Heart right ventricle (tissue), 16 donors: ENCODE measurements around the gene THSD7A. TPM values are rescaled to one million over a fixed set of nuclear protein-coding genes. Genes with fewer than 3 reads are reported as not detected.

Experiments
- ATAC-seq, 8 donors: fragments of 200-7000 bp; cut with Tn5 transposase; one replicate each; pipeline ENCODE4 v1.9.1; 2020; ENCODE audit warnings: mild to moderate bottlenecking in 8 of 8, moderate library complexity in 8 of 8, moderate number of reproducible peaks in 1 of 8
- DNase-seq, 2 donors: peaks; one replicate each; pipeline ENCODE4 v3.0.0-alpha.2; 2020
- H3K27ac ChIP-seq, 10 donors: fragments of 200-600 bp; sonication (generic) in 2 of 10; one replicate each; pipeline versions ENCODE4 v1.5.0 to v1.8.0; 2020 to 2022; ENCODE audit warnings: mild to moderate bottlenecking in 3 of 10
- H3K27me3 ChIP-seq, 7 donors: fragments of 200-600 bp; one replicate each; pipeline ENCODE4 v1.8.0; 2021 to 2022; ENCODE audit warnings: mild to moderate bottlenecking in 2 of 7
- H3K36me3 ChIP-seq, 9 donors: fragments of 200-600 bp; sonication (generic) in 1 of 9; one replicate each; pipeline versions ENCODE4 v1.5.0 to v1.8.0; 2020 to 2022; ENCODE audit warnings: mild to moderate bottlenecking in 2 of 9
- H3K4me1 ChIP-seq, 9 donors: fragments of 200-600 bp; sonication (generic) in 1 of 9; one replicate each; pipeline versions ENCODE4 v1.5.0 to v1.8.0; 2020 to 2022; ENCODE audit warnings: mild to moderate bottlenecking in 4 of 9
- H3K4me3 ChIP-seq, 10 donors: fragments of 200-600 bp; sonication (generic) in 2 of 10; one replicate each; pipeline versions ENCODE4 v1.5.0 to v1.8.0; 2020 to 2022; ENCODE audit warnings: mild to moderate bottlenecking in 7 of 10, moderate library complexity in 2 of 10
- H3K9me3 ChIP-seq, 11 donors: fragments of 200-600 bp in 10 of 11; sonication (generic) in 2 of 11; one replicate each; pipeline versions ENCODE4 v1.5.0 to v1.8.0; 2013 to 2022; ENCODE audit warnings: mild to moderate bottlenecking in 2 of 11, control low read depth in 1 of 11, moderate library complexity in 1 of 11
- WGBS, 2 donors: extraction: QIAGEN DNeasy Blood & Tissue Kit; methylation state at CpG; one replicate each; pipeline ENCODE4 v1.1.7; 2013; ENCODE audit warnings: inconsistent platforms in 1 of 2; 5-methylcytosine and 5-hydroxymethylcytosine counted together
- intact Hi-C, 10 donors: fragments of 100-400 bp; cut with DNase I; formaldehyde crosslinking; loops; one replicate each; pipeline versions ENCODE4 v1.11.1 to v1.14.2; 2022
- polyA plus RNA-seq, 2 donors: library from polyadenylated mRNA; stranded (reverse); fragments of 200-250 nt; gene quantifications; one replicate each; pipeline ENCODE4 v1.2.3, GENCODE V29; 2013
- total RNA-seq, 10 donors: library from RNA; stranded (reverse); fragmentation: NEBNext Ultra II Directional in 3 of 10; extraction: Animal tissue kit (Norgen Biotek cat#: 25700) in 3 of 10; gene quantifications; one replicate each; pipeline versions ENCODE4 v1.2.1 to v1.2.4, GENCODE V29; 2021 to 2023
- TF ChIP-seq, protein P1 (sequence below), 9 donors: fragments of 200-600 bp; sonication (generic) in 2 of 9; IDR thresholded peaks; one replicate each; pipeline versions ENCODE4 v1.5.0 to v1.8.0; 2021 to 2022; ENCODE audit warnings: antibody characterized with exemption in 9 of 9, mild to moderate bottlenecking in 5 of 9, moderate library complexity in 1 of 9
- donor health status: Arrhythmogenic right ventricular cardiomyopathy.
- donor health status: ischemic (EF 13 %, LVEDD 7.1; RV severe dilation, severe dysfunction).
- donor health status: healthy with polysubstance abuse.
- donor health status: DM: no; HTN: yes; CAD: no.
- donor health status: DM: no; HTN: no; CAD: no.
- donor health status: ischemic (EF 25% LVEDD 6.9; RV normal size, moderate dysfunction).
- donor health status: ischemic (EF 25% LVEDD 5.7; RV mildly dilated, moderate dysfunction).
- donor health status: healthy.
- donor health status: DM: yes; HTN: yes; CAD: no.
- donor health status: Ischemic cardiomyopathy.
- donor health status: ischemic (EF 35%, LVEDD 5.7; RV mildly dilated, moderate dysfunction).
- donor health status: nonischemic (EF 11% LVEDD 7.7; RV severe dilation, severe dysfunction).
- donor health status: DM: yes; HTN: yes; CAD: no.
- donor health status: PGD.
- donor health status: ischemic (EF 29% LVEDD 5.4; RV normal size, mild dysfunction).
- donor health status: nonischemic (EF 23%, LVEDD 6.1; RV moderate dilation, normal function).

THSD7A gene
- total and polyA plus RNA-seq, 12 donors: 0.22 to 3.4 (median 1.2) TPM

GRCh38 chr7:11458736-11459483 is 373.1 kb downstream of the THSD7A start:
- intact Hi-C loops: loop anchor here in 1 of 10 donors (2.0 kb wide), 1 partner anchor 148 kb away; no protein-coding TSS in a partner anchor
- WGBS, 2 donors: 48 to 62% methylated on average over 5 of the region's 5 CpGs
- DNase-seq (no peak), ATAC-seq (peak in 6 of 8 donors; percentile 46 to 93 (median 82))
- TF ChIP-seq, protein P1, sequence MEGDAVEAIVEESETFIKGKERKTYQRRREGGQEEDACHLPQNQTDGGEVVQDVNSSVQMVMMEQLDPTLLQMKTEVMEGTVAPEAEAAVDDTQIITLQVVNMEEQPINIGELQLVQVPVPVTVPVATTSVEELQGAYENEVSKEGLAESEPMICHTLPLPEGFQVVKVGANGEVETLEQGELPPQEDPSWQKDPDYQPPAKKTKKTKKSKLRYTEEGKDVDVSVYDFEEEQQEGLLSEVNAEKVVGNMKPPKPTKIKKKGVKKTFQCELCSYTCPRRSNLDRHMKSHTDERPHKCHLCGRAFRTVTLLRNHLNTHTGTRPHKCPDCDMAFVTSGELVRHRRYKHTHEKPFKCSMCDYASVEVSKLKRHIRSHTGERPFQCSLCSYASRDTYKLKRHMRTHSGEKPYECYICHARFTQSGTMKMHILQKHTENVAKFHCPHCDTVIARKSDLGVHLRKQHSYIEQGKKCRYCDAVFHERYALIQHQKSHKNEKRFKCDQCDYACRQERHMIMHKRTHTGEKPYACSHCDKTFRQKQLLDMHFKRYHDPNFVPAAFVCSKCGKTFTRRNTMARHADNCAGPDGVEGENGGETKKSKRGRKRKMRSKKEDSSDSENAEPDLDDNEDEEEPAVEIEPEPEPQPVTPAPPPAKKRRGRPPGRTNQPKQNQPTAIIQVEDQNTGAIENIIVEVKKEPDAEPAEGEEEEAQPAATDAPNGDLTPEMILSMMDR (IDR thresholded peaks at IDR 0.05): no peak
- H3K27ac ChIP-seq: peak overlapping the region in 4 of 10 donors; percentile 27 to 57 (median 41)
- H3K9me3 ChIP-seq: no peaks in the 10 kb centered on the region
- H3K36me3 ChIP-seq: no peaks in the 10 kb centered on the region
- H3K4me1 ChIP-seq: peaks cover 0 to 19% (median 5%) of the 10 kb centered on the region in 9 donors
- H3K27me3 ChIP-seq: no peaks in the 10 kb centered on the region
- H3K4me3 ChIP-seq: no peak overlapping the region

DNA sequence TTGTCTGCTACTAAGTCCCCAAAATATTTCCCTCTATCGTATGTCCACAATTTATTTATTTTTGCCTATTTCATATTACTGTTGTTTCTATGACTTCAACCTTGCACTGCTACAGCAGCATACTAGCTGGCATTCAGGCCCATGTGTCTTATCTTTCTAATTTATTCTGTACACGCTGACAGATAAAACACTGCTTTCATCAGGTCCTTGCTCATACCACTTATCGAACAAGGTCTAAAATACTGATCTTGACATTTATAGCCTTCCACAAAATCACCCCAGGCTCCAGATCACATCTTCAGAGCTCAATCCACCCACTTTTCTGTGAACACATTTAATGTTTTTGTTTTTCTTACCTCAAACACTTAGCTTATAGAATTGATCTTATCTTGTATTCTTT is 374.6 kb downstream of the THSD7A start:
- Histone ChIP-seq H3K36me3 (no peaks in the 10 kb centered on the region), H3K27me3 (no peaks in the 10 kb centered on the region), H3K4me3 (no peak overlapping the region), H3K4me1 (peaks cover 0 to 19% (median 5%) of the 10 kb centered on the region in 9 donors), H3K9me3 (no peaks in the 10 kb centered on the region), H3K27ac (no peak overlapping the region)
- TF ChIP-seq, protein P1 (IDR thresholded peaks at IDR 0.05): no peak
- WGBS, 2 donors: 58 to 60% methylated on average over 3 of the region's 3 CpGs
- intact Hi-C loops: no loop called here
- ATAC-seq: no peak
- no peak for DNase-seq

GRCh38 chr7:11456574-11456973 is 375.4 kb downstream of the THSD7A start:
- H3K4me1 ChIP-seq: peaks cover 0 to 19% (median 5%) of the 10 kb centered on the region in 9 donors
- H3K27ac ChIP-seq: no peak overlapping the region
- H3K9me3 ChIP-seq: no peaks in the 10 kb centered on the region
- no peaks in the 10 kb centered on the region for H3K36me3 ChIP-seq
- no peak overlapping the region for H3K4me3 ChIP-seq
- WGBS, 2 donors: 98 to 100% methylated on average over 1 of the region's 1 CpG
- H3K27me3 ChIP-seq: no peaks in the 10 kb centered on the region
- ATAC-seq (no peak), DNase-seq (no peak)
- intact Hi-C loops: no loop called here
- TF ChIP-seq, protein P1 (IDR thresholded peaks at IDR 0.05): no peak

GRCh38 chr7:11452476-11452875 is 379.5 kb downstream of the THSD7A start:
- no peak overlapping the region for H3K27ac ChIP-seq
- intact Hi-C loops: no loop called here
- no peaks in the 10 kb centered on the region for H3K4me1 ChIP-seq
- 69 to 75% methylated on average over 3 of the region's 3 CpGs for WGBS, 2 donors
- H3K27me3 ChIP-seq: no peaks in the 10 kb centered on the region
- TF ChIP-seq, protein P1 (IDR thresholded peaks at IDR 0.05): no peak
- ATAC-seq: no peak
- no peaks in the 10 kb centered on the region for H3K36me3 ChIP-seq
- H3K9me3 ChIP-seq: no peaks in the 10 kb centered on the region
- DNase-seq: no peak
- no peak overlapping the region for H3K4me3 ChIP-seq
